ENCODE data around the gene SRI.

SRI gene

GRCh38 chr7:88205179-88205578 is 14.7 kb downstream of the SRI start:
- no peak for TF ChIP-seq CTCF (IDR thresholded peaks at IDR 0.05; ENCODE audit: low read depth, low read length)
- TF ChIP-seq EZH2phosphoT487 (IDR thresholded peaks at IDR 0.05; ENCODE audit: low read depth) = no peak
- H3K9me3 ChIP-seq (ENCODE audit: insufficient read depth, low read length) = no peaks in the 10 kb centered on the region
- no peaks in the 10 kb centered on the region for H3K27me3 ChIP-seq (ENCODE audit: low read depth, low read length)
- H3K36me3 ChIP-seq (replicated peaks; ENCODE audit: low read depth, low read length) = peaks cover 81% of the 10 kb centered on the region
- H3K9ac ChIP-seq (ENCODE audit: low read length) = no peak overlapping the region
- no peak overlapping the region for H3K4me3 ChIP-seq (ENCODE audit: low read length)
- no peaks in the 10 kb centered on the region for H3K4me1 ChIP-seq (ENCODE audit: low read length)
- no peaks in the 10 kb centered on the region for H3K79me2 ChIP-seq (ENCODE audit: low read length)
- H4K20me1 ChIP-seq (ENCODE audit: insufficient read depth, low read length) = peaks cover 10% of the 10 kb centered on the region
- no peak overlapping the region for H2AFZ ChIP-seq (ENCODE audit: low read depth, low read length)
- no peak overlapping the region for H3K27ac ChIP-seq (ENCODE audit: low read length)
- no peak overlapping the region for H3K4me2 ChIP-seq (ENCODE audit: low read length)

- H3K27me3 ChIP-seq (ENCODE audit: low read depth, low read length) = no peaks in the 10 kb centered on the region
- no peaks in the 10 kb centered on the region for H3K9me3 ChIP-seq (ENCODE audit: insufficient read depth, low read length)
- no peaks in the 10 kb centered on the region for H3K4me1 ChIP-seq (ENCODE audit: low read length)
- TF ChIP-seq EZH2phosphoT487 (IDR thresholded peaks at IDR 0.05; ENCODE audit: low read depth) = no peak
- no peak for TF ChIP-seq CTCF (IDR thresholded peaks at IDR 0.05; ENCODE audit: low read depth, low read length)
- H3K4me3 ChIP-seq (ENCODE audit: low read length) = no peak overlapping the region
- H3K79me2 ChIP-seq (ENCODE audit: low read length) = no peaks in the 10 kb centered on the region
- H3K27ac ChIP-seq (ENCODE audit: low read length) = no peak overlapping the region
- H4K20me1 ChIP-seq (ENCODE audit: insufficient read depth, low read length) = peaks cover 10% of the 10 kb centered on the region
- H2AFZ ChIP-seq (ENCODE audit: low read depth, low read length) = no peak overlapping the region
- H3K9ac ChIP-seq (ENCODE audit: low read length) = no peak overlapping the region
- no peak overlapping the region for H3K4me2 ChIP-seq (ENCODE audit: low read length)
- peaks cover 76% of the 10 kb centered on the region for H3K36me3 ChIP-seq (replicated peaks; ENCODE audit: low read depth, low read length)
Observed at GRCh38 chr7:88204525-88205110, 15.2 kb downstream of the SRI start.

DNA sequence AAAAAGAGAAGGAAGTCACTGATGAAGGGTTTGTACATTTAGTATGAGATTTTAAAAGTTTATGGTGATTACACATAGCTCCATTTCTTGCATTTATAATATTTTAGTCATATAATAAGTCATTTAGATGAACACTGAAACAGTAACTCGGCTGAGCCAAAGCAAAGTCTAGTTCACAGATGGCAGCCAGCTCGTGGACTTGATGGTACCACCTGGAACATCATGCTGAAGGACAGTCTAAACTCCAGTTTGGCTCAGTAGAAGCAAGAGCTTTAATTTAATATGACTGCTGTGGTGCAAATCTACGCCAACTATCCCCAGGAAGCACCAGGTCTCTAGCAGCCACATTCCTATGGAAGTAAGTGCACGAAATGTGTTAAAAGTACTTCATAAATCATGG is 16.4 kb downstream of the SRI start:
- H3K4me1 ChIP-seq (ENCODE audit: low read length) = no peaks in the 10 kb centered on the region
- H3K27me3 ChIP-seq (ENCODE audit: low read depth, low read length) = no peaks in the 10 kb centered on the region
- peaks cover 66% of the 10 kb centered on the region for H3K36me3 ChIP-seq (replicated peaks; ENCODE audit: low read depth, low read length)
- H3K9me3 ChIP-seq (ENCODE audit: insufficient read depth, low read length) = no peaks in the 10 kb centered on the region
- H3K27ac ChIP-seq (ENCODE audit: low read length) = no peak overlapping the region
- no peaks in the 10 kb centered on the region for H3K79me2 ChIP-seq (ENCODE audit: low read length)
- no peak overlapping the region for H2AFZ ChIP-seq (ENCODE audit: low read depth, low read length)
- no peak overlapping the region for H3K4me2 ChIP-seq (ENCODE audit: low read length)
- H4K20me1 ChIP-seq (ENCODE audit: insufficient read depth, low read length) = peaks cover 10% of the 10 kb centered on the region
- no peak overlapping the region for H3K4me3 ChIP-seq (ENCODE audit: low read length)
- no peak for TF ChIP-seq EZH2phosphoT487 (IDR thresholded peaks at IDR 0.05; ENCODE audit: low read depth)
- TF ChIP-seq CTCF (IDR thresholded peaks at IDR 0.05; ENCODE audit: low read depth, low read length) = no peak
- H3K9ac ChIP-seq (ENCODE audit: low read length) = no peak overlapping the region

- H3K27me3 ChIP-seq (ENCODE audit: low read depth, low read length) = no peaks in the 10 kb centered on the region
- peaks cover 60% of the 10 kb centered on the region for H3K36me3 ChIP-seq (replicated peaks; ENCODE audit: low read depth, low read length)
- no peak overlapping the region for H3K9ac ChIP-seq (ENCODE audit: low read length)
- no peak for TF ChIP-seq CTCF (IDR thresholded peaks at IDR 0.05; ENCODE audit: low read depth, low read length)
- no peak for TF ChIP-seq EZH2phosphoT487 (IDR thresholded peaks at IDR 0.05; ENCODE audit: low read depth)
- H3K4me1 ChIP-seq (ENCODE audit: low read length) = no peaks in the 10 kb centered on the region
- H3K9me3 ChIP-seq (ENCODE audit: insufficient read depth, low read length) = no peaks in the 10 kb centered on the region
- no peak overlapping the region for H3K27ac ChIP-seq (ENCODE audit: low read length)
- H3K4me2 ChIP-seq (ENCODE audit: low read length) = no peak overlapping the region
- H3K4me3 ChIP-seq (ENCODE audit: low read length) = no peak overlapping the region
- no peak overlapping the region for H2AFZ ChIP-seq (ENCODE audit: low read depth, low read length)
- H3K79me2 ChIP-seq (ENCODE audit: low read length) = no peaks in the 10 kb centered on the region
- peaks cover 10% of the 10 kb centered on the region; the same call in 1 of the 2 replicates for H4K20me1 ChIP-seq (ENCODE audit: insufficient read depth, low read length)
Observed at GRCh38 chr7:88202799-88203198, 17.0 kb downstream of the SRI start.
